Subcutaneous adipose tissue (tissue), 4 donors: ENCODE data around the gene PAQR5. TPM values are rescaled to one million over a fixed set of nuclear protein-coding genes. Genes with fewer than 3 reads are reported as not detected.

Source experiments
- total RNA-seq, 4 donors: library from RNA; depleted of rRNA; stranded (reverse); fragments of >200 nt; gene quantifications; one replicate each; pipeline ENCODE4 v1.1.0, GENCODE V29; 2016
- TF ChIP-seq, protein P1 (sequence below): fragments of 450-650 bp; IDR thresholded peaks from one replicate; pipeline ENCODE4 v1.5.1; 2016; ENCODE audit warnings: low read depth, mild to moderate bottlenecking, control low read depth, antibody characterized with exemption, moderate library complexity

Gene PAQR5
- total RNA-seq, 4 donors from 2014 or later: 0.38 to 23.5 (median 2.2) TPM

GRCh38 chr15:69413822-69414700, 115.3 kb downstream of the PAQR5 start, which contains the start of gene KIF23:
KIF23 (plus strand) TSS chr15:69414349; CDS start chr15:69414466, 117 bp downstream.
- TF ChIP-seq, protein P1, sequence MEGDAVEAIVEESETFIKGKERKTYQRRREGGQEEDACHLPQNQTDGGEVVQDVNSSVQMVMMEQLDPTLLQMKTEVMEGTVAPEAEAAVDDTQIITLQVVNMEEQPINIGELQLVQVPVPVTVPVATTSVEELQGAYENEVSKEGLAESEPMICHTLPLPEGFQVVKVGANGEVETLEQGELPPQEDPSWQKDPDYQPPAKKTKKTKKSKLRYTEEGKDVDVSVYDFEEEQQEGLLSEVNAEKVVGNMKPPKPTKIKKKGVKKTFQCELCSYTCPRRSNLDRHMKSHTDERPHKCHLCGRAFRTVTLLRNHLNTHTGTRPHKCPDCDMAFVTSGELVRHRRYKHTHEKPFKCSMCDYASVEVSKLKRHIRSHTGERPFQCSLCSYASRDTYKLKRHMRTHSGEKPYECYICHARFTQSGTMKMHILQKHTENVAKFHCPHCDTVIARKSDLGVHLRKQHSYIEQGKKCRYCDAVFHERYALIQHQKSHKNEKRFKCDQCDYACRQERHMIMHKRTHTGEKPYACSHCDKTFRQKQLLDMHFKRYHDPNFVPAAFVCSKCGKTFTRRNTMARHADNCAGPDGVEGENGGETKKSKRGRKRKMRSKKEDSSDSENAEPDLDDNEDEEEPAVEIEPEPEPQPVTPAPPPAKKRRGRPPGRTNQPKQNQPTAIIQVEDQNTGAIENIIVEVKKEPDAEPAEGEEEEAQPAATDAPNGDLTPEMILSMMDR: no peak

GRCh38 chr15:69414701-69415167, 116.0 kb downstream of the PAQR5 start:
- TF ChIP-seq, protein P1: no peak

- TF ChIP-seq, protein P1: no peak
These were observed 116.7 kb downstream of the PAQR5 start for GRCh38 chr15:69415381-69415780.

GRCh38 chr15:69417581-69417980, 118.9 kb downstream of the PAQR5 start:
- TF ChIP-seq, protein P1: no peak

GRCh38 chr15:69421498-69421897, 122.8 kb downstream of the PAQR5 start:
- TF ChIP-seq, protein P1: no peak

DNA sequence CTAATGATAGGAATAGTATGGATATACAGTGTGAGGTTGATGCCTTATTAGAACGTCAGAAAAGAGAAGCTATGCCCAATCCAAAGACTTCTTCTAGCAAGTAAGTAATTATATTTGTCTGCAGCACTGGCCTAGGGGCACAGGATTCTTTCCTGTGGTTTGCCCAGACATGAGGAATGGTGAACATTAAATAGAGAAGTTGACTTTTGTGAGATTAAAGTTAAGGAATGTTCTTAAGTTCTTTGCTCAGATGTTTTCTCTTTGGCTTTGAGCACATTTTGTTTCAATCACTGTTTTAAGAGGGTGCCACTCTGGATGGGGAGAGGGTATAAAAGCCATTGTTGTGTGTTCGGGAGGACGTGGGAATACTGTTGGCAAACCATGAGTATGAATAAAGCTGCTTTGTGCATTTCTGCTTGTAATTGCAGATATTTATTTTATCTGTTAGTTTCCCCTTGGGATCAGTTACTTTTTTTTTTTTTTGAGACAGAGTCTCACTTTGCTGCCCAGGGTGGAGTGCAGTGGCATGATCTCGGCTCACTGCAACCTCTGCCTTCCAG, 123.7 kb downstream of the PAQR5 start:
- TF ChIP-seq, protein P1: no peak

GRCh38 chr15:69424001-69424400, 125.3 kb downstream of the PAQR5 start:
- TF ChIP-seq, protein P1: no peak
